Gastrocnemius medialis (tissue), 4 donors: ENCODE results near the gene TIMM21.

ENCODE experiments used
- POLR2A ChIP-seq, 2 donors: fragments of 450-650 bp; IDR thresholded peaks; one replicate each; pipeline ENCODE4 v1.6.1; 2017; ENCODE audit warnings: antibody characterized with exemption in 2 of 2, mild to moderate bottlenecking in 2 of 2, moderate library complexity in 2 of 2
- TF ChIP-seq, protein P1 (sequence below), 5 experiments: fragments of 450-650 bp in 3 of 5; fragments of 200-600 bp in 2 of 5; sonication (generic) in 2 of 5; IDR thresholded peaks in 4 of 5; conservative IDR thresholded peaks in 1 of 5; 1 replicate in 4 of 5; 2 replicates in 1 of 5; pipeline ENCODE4 v1.5.1; 2016 to 2019; ENCODE audit warnings: antibody characterized with exemption in 5 of 5, mild to moderate bottlenecking in 3 of 5, moderate library complexity in 3 of 5

DNA sequence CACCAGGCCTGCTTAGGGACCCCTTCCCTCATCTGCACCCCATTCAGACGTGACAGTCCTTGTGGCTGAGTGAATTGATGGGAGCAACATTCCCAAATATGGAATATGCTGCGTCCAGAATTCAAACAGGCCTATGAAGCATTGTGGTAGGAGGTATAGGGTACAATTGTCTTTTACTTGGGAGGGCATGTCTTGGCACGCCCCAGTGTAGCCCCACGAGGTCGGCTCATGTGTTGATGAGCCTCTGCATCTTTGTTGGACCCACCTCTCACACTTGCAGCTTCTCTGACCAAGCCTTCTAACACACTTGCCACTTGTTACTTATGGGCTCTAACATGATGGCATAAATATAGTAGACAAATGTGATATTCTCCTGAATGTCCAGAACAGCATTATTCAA lies 1.6 kb downstream of the TIMM21 start:
- TF ChIP-seq, protein P1, sequence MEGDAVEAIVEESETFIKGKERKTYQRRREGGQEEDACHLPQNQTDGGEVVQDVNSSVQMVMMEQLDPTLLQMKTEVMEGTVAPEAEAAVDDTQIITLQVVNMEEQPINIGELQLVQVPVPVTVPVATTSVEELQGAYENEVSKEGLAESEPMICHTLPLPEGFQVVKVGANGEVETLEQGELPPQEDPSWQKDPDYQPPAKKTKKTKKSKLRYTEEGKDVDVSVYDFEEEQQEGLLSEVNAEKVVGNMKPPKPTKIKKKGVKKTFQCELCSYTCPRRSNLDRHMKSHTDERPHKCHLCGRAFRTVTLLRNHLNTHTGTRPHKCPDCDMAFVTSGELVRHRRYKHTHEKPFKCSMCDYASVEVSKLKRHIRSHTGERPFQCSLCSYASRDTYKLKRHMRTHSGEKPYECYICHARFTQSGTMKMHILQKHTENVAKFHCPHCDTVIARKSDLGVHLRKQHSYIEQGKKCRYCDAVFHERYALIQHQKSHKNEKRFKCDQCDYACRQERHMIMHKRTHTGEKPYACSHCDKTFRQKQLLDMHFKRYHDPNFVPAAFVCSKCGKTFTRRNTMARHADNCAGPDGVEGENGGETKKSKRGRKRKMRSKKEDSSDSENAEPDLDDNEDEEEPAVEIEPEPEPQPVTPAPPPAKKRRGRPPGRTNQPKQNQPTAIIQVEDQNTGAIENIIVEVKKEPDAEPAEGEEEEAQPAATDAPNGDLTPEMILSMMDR (IDR thresholded peaks at IDR 0.05 in 4 of 5, conservative IDR thresholded peaks at IDR 0.05 in 1 of 5): no peak
- TF ChIP-seq POLR2A (IDR thresholded peaks at IDR 0.05): no peak
